HG03045 (cell line): ENCODE results near the gene PARD3B.

ENCODE experiments used
- ATAC-seq: cut with Tn5 transposase; IDR thresholded peaks from one replicate; pipeline ENCODE4 v1.9.1; 2021; ENCODE audit warnings: mild to moderate bottlenecking, moderate library complexity; ENCODE audit not compliant: unreplicated experiment

Gene PARD3B

DNA sequence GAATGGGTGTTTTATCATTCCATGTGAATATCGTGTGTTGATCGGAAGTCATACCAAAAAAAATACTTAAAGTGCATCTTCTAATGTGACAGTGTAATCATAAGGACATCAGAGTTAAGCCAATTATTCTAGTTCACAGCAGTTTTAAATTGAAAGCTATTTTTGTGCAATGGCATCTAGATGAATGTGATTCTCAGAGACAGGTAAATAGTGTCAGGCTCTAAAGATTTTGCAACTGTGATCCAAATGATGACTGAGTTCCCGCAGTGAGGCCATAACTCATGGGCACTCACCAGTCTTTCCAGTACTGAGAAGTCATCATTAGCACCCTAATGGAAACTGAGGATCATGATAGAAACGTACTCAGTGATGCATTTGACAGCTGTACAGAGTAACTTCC is 542.6 kb downstream of the PARD3B start:
- ATAC-seq: no peak

DNA sequence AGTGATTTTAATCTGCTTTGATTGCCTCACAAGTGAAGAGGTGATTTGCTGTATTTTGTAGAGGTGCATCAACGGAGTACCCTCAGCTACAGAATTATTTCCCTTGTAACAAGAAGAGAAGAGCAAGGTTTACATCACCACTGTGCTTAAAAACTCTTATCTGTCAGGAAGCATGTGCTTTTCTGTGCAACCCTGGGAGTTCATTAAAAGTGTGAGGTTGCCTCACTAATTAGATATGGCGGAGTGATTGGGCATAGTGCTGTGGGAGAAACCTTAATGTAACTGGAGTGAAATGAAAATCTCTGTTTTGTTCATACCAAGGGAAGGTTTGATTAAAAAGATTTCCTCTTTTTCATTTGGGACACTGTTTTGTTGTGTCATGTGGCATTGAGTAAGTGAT is 544.7 kb downstream of the PARD3B start:
- no peak for ATAC-seq

DNA sequence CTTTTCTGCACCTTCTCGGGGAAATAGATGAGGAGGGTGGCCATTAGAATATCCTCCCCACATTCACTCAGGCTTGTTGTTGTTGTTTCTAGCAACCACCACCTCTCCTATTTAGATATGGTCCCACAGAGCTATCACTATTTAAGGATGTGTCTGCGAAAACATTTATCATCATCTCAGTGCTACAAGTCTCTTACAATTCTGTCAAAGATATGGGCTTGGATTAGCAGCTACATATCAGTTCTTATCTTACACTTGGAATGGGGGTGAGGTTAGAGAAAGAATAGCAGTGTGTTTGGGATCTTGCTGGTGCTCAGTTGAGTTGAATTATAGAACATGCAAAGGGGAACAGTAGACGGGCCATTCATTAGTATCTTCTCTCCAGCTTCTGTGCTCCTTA is 546.1 kb downstream of the PARD3B start:
- ATAC-seq: no peak

DNA sequence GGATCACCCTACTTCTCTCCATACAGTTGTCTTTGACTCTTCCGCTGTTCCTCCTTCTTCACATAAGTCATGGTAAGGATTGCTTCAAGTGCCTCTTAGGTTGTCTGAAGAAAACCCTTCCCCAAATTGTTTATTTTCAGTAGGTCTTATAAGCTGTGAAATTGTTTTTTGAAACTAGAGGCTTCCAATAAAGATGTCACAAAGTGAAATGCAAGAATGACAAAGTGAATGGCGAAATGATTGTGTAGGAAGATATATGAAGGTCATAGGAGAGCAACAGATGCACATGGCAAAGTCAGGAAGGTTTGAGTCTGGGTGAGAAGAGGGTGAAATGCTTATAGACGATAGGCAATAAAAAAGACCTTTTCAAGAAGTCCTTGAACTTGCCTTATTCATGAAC is 548.8 kb downstream of the PARD3B start:
- ATAC-seq: no peak

DNA sequence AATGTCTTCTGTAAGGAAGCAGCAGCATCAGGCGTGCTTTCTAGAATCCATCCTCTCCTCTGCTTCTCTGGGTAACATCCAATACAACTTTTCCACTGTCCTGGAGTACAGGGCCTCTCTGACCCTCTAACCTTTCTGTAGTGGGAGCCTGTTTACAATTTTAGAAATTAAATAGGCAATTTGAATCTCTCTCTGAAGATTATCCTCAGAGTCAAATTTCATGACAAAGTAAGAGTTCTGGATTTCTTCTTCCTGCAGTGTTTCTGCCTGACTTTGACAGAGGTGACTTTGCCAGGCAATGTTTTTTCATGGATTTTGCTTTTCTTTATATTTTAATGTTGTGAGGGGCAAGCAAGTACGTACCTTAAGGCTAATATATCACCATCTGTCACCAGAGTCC is 558.4 kb downstream of the PARD3B start:
- ATAC-seq: no peak

DNA sequence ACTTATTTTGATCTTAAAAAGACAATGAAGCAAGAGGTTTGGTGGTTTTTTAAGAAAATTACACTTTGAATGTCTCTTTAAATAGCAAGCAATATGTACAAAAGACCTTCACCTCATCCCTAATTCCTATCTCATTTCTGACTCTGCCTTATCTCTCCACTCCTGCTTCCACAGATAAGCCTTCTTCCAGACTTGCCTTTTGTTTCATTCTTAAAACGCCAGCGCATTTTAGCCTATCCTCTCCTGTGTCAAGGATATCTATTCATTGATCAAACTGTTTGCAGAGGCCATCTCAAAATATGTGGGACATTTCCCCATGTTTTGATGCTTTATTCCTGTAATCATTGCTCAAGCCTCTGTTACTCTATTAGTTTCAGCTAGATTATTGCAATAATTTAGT is 562.5 kb downstream of the PARD3B start:
- no peak for ATAC-seq

DNA sequence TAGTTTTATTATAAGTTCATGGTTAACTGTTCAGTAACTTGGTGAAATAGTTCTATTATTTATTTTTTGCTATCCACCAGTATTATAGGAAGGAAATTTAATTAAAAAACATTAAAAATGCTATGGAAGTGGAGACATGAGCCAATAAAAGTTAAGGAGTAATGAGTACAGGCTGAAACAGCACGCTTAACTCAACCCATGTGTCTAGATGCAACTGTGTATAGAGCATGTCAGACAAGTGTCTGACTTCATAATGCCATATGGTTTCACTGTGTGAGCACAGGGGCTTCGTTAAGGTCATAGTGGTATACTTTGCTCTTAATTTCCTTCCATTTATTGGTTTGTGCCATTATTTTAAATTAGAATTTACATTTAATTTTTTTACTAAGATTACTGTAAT is 570.2 kb downstream of the PARD3B start:
- no peak for ATAC-seq

DNA sequence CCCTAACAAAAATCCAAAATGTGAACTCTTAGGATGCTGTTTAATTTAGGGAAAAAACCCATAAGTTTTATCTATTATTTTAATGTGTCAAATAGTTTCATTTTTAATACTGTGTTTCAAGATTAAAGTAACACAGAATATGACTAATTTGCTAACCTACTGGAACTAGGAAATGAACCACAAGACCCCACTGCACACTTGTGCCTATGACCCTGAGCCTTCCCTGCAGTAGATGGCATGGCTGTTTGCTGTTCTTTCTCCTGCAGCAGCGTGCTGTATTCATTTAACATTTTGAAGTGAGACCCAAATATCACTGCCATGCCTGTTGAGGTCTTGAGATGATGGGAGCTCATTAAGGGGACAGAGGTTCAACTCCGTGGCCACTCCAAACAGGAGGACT is 571.9 kb downstream of the PARD3B start:
- no peak for ATAC-seq

DNA sequence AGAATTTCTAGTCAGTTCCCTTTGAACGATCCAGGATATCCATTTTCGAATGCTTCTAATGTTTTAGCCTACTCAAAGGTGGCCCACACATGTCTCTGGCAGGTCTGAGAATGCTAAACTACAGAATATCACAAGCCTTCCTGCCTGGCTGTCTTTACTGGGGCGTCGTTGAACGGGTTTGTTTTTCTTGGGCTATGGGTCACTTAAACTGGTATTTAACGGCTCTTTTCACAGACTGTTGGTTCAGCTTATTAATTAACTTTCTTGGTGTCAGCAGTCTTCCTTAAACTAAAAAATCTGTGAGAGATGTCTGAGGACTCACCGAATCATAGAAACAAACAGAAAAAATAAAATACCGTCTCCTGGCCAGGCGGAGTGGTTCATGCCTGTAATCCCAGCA is 573.9 kb downstream of the PARD3B start:
- ATAC-seq: no peak

DNA sequence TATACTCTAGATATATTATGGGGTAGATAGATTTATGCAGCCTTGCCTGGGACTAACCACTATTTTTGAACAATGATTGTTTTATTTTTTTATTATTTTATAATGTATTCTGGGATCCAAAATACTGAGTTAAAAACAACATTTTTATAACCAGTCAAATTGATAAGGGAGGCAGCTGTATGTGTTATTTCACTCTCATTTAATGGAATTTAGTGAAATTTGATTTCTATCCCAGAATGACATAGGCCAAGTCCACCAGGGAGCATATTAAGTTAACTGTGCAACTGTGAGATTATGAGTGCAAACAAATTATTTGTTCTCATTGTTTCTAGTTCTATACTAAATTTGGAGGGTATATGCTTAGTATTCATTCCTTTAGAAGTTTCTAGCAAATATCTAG is 583.5 kb downstream of the PARD3B start:
- ATAC-seq: no peak

DNA sequence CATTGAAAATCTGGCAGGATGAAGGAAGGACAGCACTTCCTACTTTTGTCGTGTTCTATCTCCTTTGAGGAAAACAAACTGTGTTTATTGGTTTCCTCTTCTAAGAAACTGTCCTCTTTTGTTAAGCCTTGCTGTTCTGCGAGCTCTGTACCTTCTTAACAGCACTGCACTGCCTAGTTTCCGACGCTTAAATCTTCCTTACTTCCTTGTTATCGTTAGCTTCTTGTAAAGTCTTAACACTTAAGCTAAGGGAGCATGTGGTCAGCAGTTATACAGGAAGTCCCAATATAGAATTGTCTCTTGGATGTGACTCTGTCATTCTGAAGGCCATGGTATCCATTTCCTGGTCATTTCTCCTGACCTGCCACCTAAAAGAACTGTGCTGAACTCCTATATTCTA is 584.3 kb downstream of the PARD3B start:
- no peak for ATAC-seq

DNA sequence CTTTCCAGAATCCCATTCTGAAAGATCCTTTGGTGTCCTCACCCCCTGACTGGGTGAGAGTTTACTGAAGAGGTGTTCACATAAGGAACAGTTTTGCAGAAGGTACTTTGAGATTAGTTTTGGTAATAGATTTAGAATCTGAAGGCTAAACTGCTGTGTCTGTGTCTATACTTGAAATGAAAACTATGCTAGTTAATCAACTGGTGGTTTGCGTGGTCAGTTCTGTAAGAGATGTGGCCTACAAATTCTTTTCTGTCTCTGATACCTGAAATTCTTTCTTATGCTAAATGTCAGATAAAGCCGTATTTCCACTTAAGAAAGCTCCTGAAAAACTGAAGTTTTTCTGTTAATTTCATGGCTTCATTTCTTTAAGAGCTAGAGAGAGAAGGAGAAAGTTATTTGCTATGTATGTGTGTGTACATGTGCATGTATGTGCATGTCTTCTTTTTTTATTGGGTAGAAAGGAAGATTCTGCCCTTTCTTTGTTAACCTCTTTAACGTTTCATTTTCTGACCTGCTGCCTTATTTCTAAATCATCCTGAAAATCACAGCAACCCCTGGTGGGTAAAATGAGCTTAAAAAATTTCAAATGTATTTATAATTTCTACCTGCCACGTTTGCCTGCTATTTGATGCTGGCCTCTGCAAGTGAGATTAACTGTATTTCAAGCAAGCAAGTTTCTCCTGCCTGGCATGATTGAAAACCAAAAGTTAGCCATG is 585.0 kb downstream of the PARD3B start:
- no peak for ATAC-seq

DNA sequence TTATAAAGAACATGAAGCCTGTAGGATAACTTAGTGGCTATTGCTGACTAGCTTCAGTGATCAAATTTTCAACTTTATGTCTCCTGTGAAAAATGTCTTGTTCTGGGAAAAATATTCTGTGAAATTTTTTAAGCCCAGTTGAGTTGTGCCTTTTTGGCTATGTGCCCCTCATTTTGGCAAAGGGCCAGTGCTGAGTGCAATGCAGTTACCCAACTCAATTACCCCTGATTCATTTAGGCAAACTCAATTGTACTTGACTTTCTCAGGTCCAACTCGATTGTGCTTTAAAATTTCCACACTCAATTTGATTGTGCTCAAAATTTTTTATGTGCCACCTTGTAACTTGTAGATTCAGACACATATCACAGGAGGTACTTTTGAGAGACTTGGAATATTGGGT is 588.3 kb downstream of the PARD3B start:
- no peak for ATAC-seq

DNA sequence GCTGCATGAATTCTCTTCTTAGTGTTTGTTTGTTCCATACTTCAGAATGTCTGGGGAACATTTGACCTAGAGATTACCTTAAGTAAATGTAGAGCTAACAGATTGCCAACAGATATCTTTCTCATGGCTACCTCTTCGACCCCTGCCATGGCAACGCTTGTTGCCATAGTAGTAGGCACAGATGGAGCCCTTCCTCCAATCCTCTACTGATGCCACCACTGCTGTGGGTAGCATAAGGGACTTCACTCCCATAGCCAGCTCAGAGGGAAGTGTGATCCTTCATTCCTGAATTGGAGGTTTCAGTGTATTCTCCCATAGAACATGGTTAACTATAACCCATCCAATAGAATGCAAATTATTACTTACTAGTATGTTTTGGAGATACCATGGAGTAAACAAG is 593.5 kb downstream of the PARD3B start:
- ATAC-seq: no peak

DNA sequence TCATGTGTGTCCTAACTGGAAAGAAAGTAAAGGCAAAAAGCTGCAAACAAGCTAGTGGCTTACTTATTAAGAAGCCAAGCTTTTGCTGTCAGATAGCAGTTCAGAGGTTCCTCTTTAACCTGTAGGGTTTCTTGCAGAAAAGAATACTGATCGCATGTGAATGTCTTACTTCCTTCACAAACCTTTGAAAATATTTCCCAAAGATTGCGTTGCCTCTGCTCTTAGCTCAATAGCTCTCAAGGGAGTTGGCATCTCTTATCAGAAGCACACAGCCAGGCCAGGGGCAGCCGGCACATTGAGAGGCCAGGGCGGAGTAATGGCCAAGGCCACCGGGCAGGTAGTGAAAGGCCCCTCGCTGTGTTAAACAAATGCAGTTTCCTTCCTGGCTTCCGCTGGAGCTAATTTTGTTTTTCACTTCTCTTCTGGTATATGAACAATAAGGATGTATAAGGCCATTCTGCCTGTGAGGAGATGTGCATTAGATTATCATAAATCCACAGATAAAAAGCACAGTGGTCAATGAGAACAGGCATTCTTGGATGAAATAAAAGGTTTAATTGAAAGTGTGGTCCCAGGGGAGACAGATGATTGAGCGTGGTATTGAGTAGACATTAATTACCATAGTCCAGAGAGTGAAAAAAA is 594.7 kb downstream of the PARD3B start:
- ATAC-seq: no peak

DNA sequence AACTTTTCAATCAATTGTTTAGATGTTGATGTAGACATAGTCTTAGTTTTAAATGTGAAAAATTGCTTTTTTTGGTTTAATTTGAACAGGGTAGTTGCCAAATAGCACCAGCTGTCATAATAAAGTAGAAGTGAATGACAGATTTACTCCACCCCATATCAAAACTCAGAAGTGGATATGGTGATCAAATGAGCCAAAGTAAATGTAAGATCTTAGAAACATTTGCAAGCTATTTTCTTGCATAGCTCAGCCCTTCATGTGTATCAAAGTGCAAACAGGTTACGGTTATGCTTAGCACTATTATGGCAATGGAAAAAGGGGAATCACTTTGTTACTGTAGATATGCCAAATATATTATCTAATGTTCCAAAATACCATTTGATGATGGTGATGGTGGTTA is 596.1 kb downstream of the PARD3B start:
- ATAC-seq: no peak

DNA sequence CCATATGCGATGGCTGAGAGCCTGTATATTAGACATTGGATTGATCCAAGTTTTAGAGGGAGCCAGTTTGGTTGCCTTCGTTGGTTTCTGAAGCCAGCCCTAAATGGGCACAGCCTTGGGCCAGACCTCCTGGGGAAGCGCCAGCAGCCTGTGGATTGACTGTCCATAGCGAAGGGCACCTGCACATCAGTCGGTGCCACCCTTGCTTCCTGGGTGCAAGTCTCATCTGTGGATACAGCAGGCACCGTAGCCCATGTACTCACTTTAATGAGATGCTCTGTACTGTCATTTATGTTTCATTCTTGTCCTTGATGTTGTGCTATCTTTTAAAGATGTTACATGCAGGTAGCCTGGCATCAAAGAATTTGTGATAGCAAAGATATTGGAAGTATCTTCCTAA is 600.6 kb downstream of the PARD3B start:
- ATAC-seq: no peak

DNA sequence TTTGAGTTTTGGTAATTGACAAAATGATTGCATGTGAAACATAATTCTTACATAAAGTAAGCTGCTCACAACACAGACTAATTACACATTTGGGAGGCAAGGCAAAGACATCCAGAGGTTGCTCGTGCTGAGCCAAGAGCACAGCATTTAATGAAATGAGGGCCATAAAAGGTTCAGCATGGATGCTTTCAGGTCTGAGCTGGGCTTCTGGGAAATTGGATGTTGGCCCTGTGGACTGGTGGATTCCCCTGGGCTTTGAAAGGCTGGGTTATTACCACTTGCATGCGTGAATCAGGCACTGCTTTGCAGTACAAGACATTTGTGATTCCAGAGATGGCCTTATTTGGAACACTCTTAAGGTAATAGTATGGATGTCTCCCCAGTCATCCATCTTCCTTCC is 603.5 kb downstream of the PARD3B start:
- no peak for ATAC-seq

DNA sequence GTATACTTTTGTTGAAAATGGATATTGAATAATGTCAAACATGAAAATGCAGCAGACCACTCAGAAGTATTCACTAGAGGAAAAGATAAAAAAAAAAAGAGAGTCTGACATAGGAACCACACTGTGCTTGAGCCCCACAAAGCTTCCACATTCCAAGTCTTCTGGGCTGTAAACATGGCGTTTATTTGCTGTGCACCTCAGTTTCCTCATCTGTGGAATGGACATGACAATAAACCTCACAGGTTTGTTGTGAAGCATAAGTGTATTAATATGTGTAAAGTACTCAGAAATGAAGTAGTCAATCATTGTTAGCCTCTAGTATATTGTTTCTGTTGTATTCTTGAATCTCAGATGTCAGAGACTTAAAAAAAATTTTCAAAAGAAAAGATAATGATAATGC is 611.2 kb downstream of the PARD3B start:
- ATAC-seq: no peak

DNA sequence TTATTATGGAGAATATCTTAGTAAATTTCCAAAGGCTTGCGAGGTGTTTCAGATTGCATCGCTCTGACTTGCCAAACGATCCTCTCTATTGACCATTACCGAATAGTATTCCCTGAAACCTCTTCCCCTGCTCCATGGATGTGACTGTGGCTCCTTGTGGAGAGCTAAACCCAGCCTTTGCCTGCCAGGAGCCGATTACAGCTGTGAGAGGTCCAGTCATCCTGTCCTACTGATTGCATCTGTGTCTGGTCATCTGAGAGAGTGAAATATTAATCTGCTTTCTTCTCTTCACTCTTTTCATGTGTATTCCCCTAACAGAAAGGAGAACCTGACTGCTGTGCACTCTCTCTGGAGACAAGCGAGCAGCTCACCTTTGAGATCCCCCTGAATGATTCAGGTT is 613.1 kb downstream of the PARD3B start:
- ATAC-seq: no peak

DNA sequence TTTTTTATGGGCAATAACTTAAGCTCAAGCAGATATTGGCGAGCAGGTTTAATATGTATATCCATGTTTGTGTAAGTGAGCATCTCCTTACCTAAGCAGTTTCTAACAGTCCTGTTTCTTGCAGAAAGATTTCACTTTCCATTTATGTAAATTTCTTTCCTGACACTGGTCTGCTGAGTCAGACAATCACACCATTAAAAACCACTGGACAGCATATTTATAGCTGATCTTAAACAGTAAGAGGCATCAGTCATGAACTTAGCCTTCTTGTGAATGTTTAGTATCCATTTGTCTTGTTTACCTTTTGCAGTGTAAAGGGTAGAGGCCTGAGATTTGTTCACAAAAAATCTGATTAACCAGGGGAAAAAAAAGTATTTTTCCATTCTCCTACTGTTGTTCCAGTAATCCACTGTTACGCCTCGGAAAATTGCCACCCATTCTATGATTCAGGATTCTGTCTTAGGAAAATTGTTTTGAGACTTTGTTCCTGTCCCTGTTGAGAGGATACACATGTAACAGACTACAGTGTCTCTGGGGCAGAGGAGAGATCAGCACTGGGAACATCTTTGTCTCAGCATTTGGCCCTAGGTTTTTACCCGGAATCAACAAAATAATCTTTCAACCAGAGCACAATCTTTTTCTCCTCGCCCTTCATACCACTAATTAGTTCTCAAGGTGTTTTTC is 616.0 kb downstream of the PARD3B start:
- no peak for ATAC-seq

DNA sequence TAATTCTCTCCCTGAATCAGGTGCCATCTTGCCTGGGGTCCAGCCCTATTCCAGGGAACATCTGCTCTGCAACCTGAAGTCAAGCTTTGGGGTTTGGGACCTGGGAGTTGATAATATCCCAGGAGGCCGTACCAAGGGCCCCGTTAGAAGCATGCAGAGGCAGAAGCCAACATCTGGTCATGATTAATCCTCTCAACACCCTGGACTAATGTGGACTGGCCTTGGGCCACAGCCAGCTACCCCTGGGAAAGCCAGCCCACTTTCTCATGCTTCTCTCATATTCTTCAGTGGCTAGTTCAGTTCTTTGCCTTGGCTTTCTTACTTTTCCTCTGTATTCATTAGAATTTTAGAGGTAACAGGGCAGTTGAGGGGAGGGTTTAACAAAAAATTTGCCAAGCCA is 621.5 kb downstream of the PARD3B start:
- ATAC-seq: no peak
